ENCODE results near the gene TXNL4A.

TXNL4A gene

GRCh38 chr18:79988451-79989194, at the start of gene TXNL4A:
Gene TXNL4A, minus strand, starts transcription at chr18:79988563. Its CDS starts 171 bp downstream, at chr18:79988392.
- TF ChIP-seq CTCF (IDR thresholded peaks at IDR 0.05; ENCODE audit: insufficient read depth, low read depth, low read length, missing control alignments), result no peak
- H3K4me3 ChIP-seq (ENCODE audit: low read length), result peak within 1 kb of the TSS; percentile 86
- DNase-seq (ENCODE audit: low read depth), result peak; percentile 91

GRCh38 chr18:80037300-80037699, 48.9 kb upstream of the TXNL4A start:
- no peak for TF ChIP-seq CTCF (IDR thresholded peaks at IDR 0.05; ENCODE audit: insufficient read depth, low read depth, low read length, missing control alignments)
- H3K4me3 ChIP-seq (ENCODE audit: low read length), result no peak overlapping the region
- DNase-seq (ENCODE audit: low read depth), result no peak

GRCh38 chr18:80035997-80036396, 47.6 kb upstream of the TXNL4A start:
- DNase-seq (ENCODE audit: low read depth), result no peak
- no peak overlapping the region for H3K4me3 ChIP-seq (ENCODE audit: low read length)
- no peak for TF ChIP-seq CTCF (IDR thresholded peaks at IDR 0.05; ENCODE audit: insufficient read depth, low read depth, low read length, missing control alignments)

- no peak for TF ChIP-seq CTCF (IDR thresholded peaks at IDR 0.05; ENCODE audit: insufficient read depth, low read depth, low read length, missing control alignments)
- no peak for DNase-seq (ENCODE audit: low read depth)
- peak overlapping the region; percentile 88 for H3K4me3 ChIP-seq (ENCODE audit: low read length)
Measured at GRCh38 chr18:80034852-80035406, 46.6 kb upstream of the TXNL4A start.

- peak; percentile 48 for TF ChIP-seq CTCF (IDR thresholded peaks at IDR 0.05; ENCODE audit: insufficient read depth, low read depth, low read length, missing control alignments)
Measured at GRCh38 chr18:80034068-80034851, 45.9 kb upstream of the TXNL4A start, which contains the start of gene RBFA. Gene RBFA, plus strand, starts transcription at chr18:80034434. Its CDS starts 62 bp downstream, at chr18:80034496.

GRCh38 chr18:80033181-80034067, 45.1 kb upstream of the TXNL4A start:
- peak overlapping the region; percentile 73 for H3K4me3 ChIP-seq (ENCODE audit: low read length)
- no peak for TF ChIP-seq CTCF (IDR thresholded peaks at IDR 0.05; ENCODE audit: insufficient read depth, low read depth, low read length, missing control alignments)
- DNase-seq (ENCODE audit: low read depth), result peak; percentile 30

More at GRCh38 chr18:80034068-80034851, 45.9 kb upstream of the TXNL4A start, which contains the start of gene RBFA:
- peak; percentile 99 for DNase-seq (ENCODE audit: low read depth)
- peak within 1 kb of the TSS; percentile 88 for H3K4me3 ChIP-seq (ENCODE audit: low read length)

Measured in epithelial cell of esophagus (primary cell).